GM21528 (cell line): Measurements from ENCODE around the gene KIF26B.

Experiments used
- ATAC-seq: cut with Tn5 transposase; IDR thresholded peaks from one replicate; pipeline ENCODE4 v1.9.1; 2021; ENCODE audit warnings: mild to moderate bottlenecking, moderate library complexity; ENCODE audit not compliant: unreplicated experiment, low FRiP score

Gene KIF26B

DNA sequence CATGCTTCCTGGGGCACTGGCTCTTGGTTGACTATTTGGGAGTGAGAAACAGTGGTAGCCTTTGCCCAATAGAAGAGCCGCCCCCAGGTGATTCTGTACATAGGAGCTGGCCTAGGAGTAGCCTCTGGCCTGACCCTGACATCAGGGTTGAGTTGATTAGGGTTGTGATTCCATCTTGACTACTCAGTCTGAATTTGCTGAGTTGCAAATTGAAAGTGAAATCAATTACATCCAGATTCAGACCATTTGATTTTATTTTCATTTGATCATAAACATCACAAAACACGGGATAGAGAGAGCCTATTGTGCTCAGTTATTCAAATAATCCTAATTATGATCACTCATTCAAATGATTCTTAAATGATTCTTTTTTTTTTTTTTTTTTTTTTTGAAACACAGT, 253.2 kb downstream of the KIF26B start:
- no peak for ATAC-seq

GRCh38 chr1:245409341-245410195, 254.8 kb downstream of the KIF26B start:
- ATAC-seq, result no peak

- no peak for ATAC-seq
Observed at GRCh38 chr1:245411245-245412036, 256.7 kb downstream of the KIF26B start.

GRCh38 chr1:245412306-245412705, 257.5 kb downstream of the KIF26B start:
- no peak for ATAC-seq

DNA sequence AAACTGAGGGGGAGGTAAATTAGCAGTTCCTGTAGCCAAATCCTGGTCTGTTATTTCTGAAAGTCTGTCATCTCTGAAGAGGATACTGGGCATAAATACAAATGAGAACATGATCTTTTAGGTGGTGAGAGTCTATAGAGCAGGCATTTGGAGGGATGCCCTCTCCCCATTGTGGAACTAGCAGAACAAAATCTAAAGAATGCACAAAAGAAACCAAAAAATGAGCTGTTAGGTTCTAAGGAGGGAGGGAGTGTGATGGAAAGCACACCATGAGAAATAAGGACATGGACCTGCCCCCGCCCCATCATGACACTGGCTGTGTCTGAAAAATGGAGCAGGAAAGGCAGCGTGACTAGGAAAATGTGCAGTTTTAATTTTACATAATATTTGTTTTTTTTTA, 262.0 kb downstream of the KIF26B start:
- no peak for ATAC-seq

DNA sequence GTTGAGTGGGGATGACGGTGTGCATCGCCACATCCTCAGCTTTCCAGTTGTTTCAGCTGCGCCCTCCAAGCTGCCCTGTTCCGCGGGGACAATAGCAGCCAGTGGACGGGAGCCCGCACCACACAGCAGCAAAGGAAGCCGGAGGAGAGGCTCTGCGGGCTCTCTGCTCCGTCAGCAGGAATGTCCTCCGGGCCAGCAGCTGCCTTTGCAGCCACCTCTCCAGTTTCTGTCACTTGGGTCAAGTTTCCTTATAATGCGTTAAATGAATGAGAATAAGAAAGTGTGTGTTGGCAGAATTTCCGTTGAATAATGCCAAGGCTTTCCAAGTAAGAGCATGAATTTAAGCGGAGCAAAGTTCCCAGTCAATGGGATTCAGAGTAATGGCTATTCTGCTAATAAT, 263.3 kb downstream of the KIF26B start:
- no peak for ATAC-seq

- no peak for ATAC-seq
Observed at GRCh38 chr1:245419461-245419978, 264.7 kb downstream of the KIF26B start.

- ATAC-seq, result no peak
Observed at GRCh38 chr1:245419989-245420388, 265.2 kb downstream of the KIF26B start.

DNA sequence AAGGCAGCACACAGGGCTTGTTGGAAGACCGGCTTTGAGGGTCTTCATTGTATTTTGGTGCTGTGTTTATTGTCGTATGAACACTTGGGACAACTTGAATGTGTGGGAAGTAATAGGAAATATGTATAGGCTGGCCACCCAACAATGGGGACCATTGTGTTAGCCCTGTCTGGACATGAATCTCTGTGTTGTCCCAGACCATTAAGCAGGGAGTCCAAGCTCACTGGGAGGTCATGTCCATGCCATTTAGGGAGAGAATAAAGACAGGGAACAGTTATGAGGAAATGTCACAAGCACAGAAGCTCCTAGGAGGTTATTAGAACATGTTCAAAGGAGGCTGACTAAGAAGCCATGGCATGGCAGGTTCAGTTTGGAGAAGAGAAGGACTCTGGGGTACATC, 266.1 kb downstream of the KIF26B start:
- ATAC-seq, result no peak

DNA sequence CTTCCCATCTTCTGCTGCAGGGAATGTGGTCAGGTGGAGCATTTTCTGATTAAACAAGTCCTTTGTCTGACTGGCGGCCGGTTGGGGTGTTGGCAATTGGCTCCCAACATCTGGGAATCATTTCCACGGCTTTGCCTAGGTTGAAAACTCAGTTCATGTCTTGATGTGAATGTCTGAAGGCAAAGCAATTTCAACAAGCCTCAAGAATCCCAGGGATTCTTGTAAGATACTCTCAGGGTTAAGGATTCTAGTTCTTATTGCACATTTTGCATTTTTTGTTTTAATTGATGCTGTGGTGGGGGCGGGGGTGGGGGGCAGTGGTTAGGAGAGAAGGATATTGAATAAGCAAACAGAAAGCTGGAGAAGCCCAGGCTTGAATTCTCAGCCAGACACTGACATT, 273.9 kb downstream of the KIF26B start:
- no peak for ATAC-seq

- ATAC-seq, result no peak
Observed at GRCh38 chr1:245431706-245432105, 276.9 kb downstream of the KIF26B start.

DNA sequence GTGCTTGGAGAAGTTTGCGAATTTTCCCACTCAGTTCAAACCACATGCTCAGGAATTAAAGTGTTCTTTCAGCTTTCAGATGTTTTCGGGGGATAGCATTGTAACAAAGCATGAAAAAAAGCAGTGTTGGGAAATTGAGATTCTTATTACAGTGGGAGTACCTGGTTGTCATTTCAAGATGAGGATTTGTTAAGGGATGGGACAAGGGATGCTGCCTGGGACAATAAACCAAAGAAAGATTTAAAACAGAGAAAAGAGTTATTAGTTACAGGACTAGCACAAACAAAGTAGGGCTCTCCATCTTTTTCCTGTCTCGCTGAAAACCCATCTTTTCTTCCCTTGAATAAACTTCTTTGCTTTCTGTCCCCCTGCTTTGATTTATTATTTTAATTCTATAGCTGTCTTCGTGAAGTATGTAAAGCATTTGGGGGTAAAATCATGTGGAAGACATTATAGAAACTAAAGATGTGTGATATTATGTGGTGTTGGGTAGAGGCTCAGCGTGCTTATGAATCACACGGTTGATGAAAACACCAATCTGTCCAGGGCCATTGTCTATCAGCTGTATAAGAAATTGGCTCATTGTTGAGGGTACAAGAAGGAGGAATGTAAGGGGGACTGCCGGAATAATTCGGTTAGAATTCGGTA, 277.6 kb downstream of the KIF26B start:
- ATAC-seq, result no peak

- ATAC-seq, result no peak
Observed at GRCh38 chr1:245433561-245433960, 278.8 kb downstream of the KIF26B start.

DNA sequence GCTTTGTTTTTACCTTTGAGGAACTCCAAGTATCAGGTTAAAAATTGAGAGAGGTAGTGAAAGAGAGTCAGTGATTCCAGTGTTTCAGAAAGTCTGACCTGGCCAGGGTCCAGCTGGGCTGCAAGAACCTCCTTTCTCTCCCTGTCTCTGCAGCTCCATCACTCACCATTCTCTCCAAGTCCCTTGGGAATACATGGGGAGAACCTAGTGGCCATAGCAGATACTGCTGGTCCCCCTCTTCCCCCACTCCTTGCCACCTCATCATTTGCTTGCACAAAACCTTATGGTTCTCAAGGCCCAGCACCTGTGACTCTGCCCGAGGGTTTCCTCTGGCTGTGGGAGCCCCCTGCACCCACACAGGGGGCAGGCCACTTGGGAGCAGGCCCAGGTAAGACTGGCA, 279.5 kb downstream of the KIF26B start:
- ATAC-seq, result no peak

GRCh38 chr1:245436407-245436806, 281.6 kb downstream of the KIF26B start:
- no peak for ATAC-seq

GRCh38 chr1:245437369-245438062, 282.7 kb downstream of the KIF26B start:
- no peak for ATAC-seq

DNA sequence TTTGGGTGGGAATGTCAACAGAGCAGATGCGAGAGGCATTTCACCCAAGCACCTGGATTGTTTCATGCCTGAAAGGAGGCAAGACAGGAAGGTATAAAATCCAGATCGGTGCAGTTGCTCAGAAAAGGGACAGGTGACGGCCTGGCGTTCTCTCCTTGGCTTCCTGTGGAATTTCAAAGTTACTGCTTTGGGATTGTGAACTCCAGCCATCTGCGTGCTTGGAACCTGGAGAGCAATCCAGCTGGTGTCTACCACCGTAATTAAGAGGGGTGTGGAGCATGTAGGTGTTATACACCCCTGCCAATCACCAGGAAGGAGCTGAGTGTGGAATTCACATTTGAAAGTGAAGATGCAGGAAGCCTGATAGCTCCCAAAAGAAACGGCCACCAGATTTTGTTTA, 286.1 kb downstream of the KIF26B start:
- ATAC-seq, result no peak

- no peak for ATAC-seq
Observed at GRCh38 chr1:245441689-245442088, 286.9 kb downstream of the KIF26B start.

- ATAC-seq, result no peak
Observed at GRCh38 chr1:245444147-245444828, 289.5 kb downstream of the KIF26B start.

DNA sequence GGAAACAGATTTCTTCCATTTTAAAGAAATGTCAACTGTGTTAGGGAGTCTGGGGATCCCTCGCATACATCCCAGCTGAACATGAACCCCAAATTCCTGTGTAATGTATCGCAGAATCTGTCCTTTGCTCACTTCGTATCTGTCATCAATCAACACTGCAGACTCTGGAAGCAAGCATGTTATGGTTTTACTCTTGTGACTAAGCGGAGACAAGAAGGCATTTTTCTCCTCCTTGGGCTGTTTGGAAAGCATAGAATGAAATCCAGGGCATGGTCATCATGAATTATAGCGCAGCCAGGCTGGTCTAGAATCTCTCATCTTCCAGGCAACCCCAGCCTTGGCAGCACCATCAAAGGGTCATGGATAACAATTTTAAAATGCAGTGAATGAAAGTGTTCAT, 290.2 kb downstream of the KIF26B start:
- no peak for ATAC-seq
